Neural cell (in vitro differentiated cells): Measurements from ENCODE around the gene NLRC5.
"Not testable (repeated sequence)": the region's sequence is repeated elsewhere in the genome, so short reads cannot be mapped to it uniquely, and the experiment has no call there.

Experiments
- EZH2 ChIP-seq: fragments of 200-600, 300-800 bp; shearing (Covaris generic), sonication (generic); IDR thresholded peaks from 2 replicates; pipeline ENCODE4 v1.6.1; 2014; ENCODE audit warnings: antibody characterized with exemption, low read length, borderline replicate concordance, mild to moderate bottlenecking; ENCODE audit not compliant: insufficient read depth, poor library complexity, severe bottlenecking
- TF ChIP-seq, protein P1 (sequence below): fragments of 450-650 bp; IDR thresholded peaks from 2 replicates; pipeline ENCODE4 v1.5.1; 2014; ENCODE audit warnings: antibody characterized with exemption, mild to moderate bottlenecking, moderate library complexity; ENCODE audit not compliant: poor library complexity, severe bottlenecking

DNA sequence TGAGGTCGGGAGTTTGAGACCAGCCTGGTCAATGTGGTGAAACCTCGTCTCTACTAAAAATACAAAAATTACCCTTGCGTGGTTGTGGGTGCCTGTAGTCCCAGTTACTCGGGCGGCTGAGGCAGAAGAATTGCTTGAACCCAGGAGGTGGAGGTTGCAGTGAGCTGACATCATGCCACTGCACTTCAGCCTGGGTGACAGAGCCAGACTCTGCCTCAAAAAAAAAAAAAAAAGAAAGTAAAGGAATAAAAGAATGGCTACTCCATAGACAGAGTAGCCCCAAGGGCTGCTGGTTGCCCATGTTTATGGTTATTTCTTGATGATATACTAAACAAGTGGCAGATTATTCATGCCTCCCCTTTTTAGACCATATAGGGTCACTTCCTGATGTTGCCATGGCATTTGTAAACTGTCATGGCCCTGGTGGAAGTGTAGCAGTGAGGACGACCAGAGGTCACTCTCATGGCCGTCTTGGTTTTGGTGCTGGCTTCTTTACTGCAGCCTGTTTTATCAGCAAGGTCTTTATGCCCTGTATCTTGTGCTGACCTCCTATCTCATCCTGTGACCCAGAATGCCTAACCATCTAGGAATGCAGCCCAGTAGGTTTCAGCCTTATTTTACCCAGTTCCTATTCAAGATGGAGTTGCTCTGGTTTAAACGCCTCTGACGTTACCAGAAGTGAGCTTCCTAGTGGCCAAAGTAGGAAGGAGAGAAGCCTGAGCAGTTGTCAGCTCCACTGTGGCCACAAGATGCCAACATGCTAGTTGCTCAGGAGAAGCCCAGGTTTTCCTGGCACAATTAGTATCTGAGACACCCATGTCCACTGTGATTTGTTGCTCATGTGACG lies 120.1 kb downstream of the NLRC5 start:
- not testable (repeated sequence) for TF ChIP-seq EZH2
- TF ChIP-seq, protein P1, sequence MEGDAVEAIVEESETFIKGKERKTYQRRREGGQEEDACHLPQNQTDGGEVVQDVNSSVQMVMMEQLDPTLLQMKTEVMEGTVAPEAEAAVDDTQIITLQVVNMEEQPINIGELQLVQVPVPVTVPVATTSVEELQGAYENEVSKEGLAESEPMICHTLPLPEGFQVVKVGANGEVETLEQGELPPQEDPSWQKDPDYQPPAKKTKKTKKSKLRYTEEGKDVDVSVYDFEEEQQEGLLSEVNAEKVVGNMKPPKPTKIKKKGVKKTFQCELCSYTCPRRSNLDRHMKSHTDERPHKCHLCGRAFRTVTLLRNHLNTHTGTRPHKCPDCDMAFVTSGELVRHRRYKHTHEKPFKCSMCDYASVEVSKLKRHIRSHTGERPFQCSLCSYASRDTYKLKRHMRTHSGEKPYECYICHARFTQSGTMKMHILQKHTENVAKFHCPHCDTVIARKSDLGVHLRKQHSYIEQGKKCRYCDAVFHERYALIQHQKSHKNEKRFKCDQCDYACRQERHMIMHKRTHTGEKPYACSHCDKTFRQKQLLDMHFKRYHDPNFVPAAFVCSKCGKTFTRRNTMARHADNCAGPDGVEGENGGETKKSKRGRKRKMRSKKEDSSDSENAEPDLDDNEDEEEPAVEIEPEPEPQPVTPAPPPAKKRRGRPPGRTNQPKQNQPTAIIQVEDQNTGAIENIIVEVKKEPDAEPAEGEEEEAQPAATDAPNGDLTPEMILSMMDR = not testable (repeated sequence)
